SH-SY5Y (cell line): Measurements from ENCODE around the gene CCL22.

ENCODE experiments used
- GATA2 ChIP-seq: IDR thresholded peaks from 2 replicates; pipeline ENCODE4 v1.6.1; 2011; ENCODE audit warnings: mild to moderate bottlenecking, low read depth, low read length
- GATA3 ChIP-seq: IDR thresholded peaks from 2 replicates; pipeline ENCODE4 v1.6.1; 2011; ENCODE audit warnings: low read depth, mild to moderate bottlenecking, low read length, moderate library complexity

DNA sequence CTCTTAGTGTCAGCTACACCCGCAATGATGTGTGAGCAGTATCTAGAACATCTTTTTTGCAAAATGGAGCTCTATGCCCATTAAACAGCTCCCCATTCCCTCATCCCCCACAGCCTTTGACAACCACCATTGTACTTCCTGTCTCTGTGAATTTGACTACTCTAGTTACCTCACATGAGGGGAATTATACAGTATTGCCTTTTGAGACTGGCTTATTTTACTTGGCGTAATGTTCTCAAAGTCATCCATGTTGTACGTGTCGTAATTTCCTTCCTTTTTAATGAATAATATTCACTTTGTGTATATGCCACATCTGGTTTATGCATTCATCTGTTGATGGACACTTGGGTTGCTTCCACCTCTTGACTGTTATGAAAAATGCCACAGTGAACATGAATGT, 23.2 kb upstream of the CCL22 start:
- TF ChIP-seq GATA2: no peak
- no peak for TF ChIP-seq GATA3
